ENCODE measurements around the gene OTOG.

GRCh38 chr11:17563231-17563646 is 16.2 kb downstream of the OTOG start:
- no peak for TF ChIP-seq EZH2phosphoT487 (IDR thresholded peaks at IDR 0.05; ENCODE audit: insufficient read depth, low read depth)
- TF ChIP-seq EZH2 (IDR thresholded peaks at IDR 0.05; ENCODE audit: insufficient read depth, poor library complexity, severe bottlenecking), result no peak

All from GM23248 (cell line).